ENCODE measurements around the gene RERGL. TPM values are rescaled to one million over a fixed set of nuclear protein-coding genes. Genes with fewer than 3 reads are reported as not detected.
"Not testable (repeated sequence)": the region's sequence is repeated elsewhere in the genome, so short reads cannot be mapped to it uniquely, and the experiment has no call there.

The RERGL gene
- total RNA-seq (2014; rRNA removed; shearing (Covaris generic)), result not detected in 2 replicates

GRCh38 chr12:18090093-18090492 is at the start of gene RERGL:
RERGL (minus strand) TSS chr12:18090193; CDS start chr12:18090140, 53 bp downstream.
- no peak for DNase-seq (ENCODE audit: low spot score)

GRCh38 chr12:18139254-18139653 is 49.3 kb upstream of the RERGL start:
- no peak for DNase-seq (ENCODE audit: low spot score)

GRCh38 chr12:18135509-18135908 is 45.5 kb upstream of the RERGL start:
- no peak for DNase-seq (ENCODE audit: low spot score)

- no peak for DNase-seq (ENCODE audit: low spot score)
Observed at GRCh38 chr12:18135086-18135485, 45.1 kb upstream of the RERGL start.

- DNase-seq (ENCODE audit: low spot score), result no peak
Observed at GRCh38 chr12:18130851-18131250, 40.9 kb upstream of the RERGL start.

- no peak for DNase-seq (ENCODE audit: low spot score)
Observed at GRCh38 chr12:18123707-18124106, 33.7 kb upstream of the RERGL start.

GRCh38 chr12:18120899-18121298 is 30.9 kb upstream of the RERGL start:
- no peak for DNase-seq (ENCODE audit: low spot score)

- no peak for DNase-seq (ENCODE audit: low spot score)
Observed at GRCh38 chr12:18108611-18109010, 18.6 kb upstream of the RERGL start.

GRCh38 chr12:18103624-18104023 is 13.6 kb upstream of the RERGL start:
- no peak for DNase-seq (ENCODE audit: low spot score)

GRCh38 chr12:18101043-18101442 is 11.1 kb upstream of the RERGL start:
- DNase-seq (ENCODE audit: low spot score), result no peak

- no peak for DNase-seq (ENCODE audit: low spot score)
Observed at GRCh38 chr12:18084080-18084479, 5.9 kb downstream of the RERGL start.

- no peak for DNase-seq (ENCODE audit: low spot score)
Observed at GRCh38 chr12:18079541-18080246, 10.3 kb downstream of the RERGL start.

GRCh38 chr12:18074001-18074400 is 16.0 kb downstream of the RERGL start:
- DNase-seq (ENCODE audit: low spot score), result no peak

GRCh38 chr12:18072723-18073122 is 17.3 kb downstream of the RERGL start:
- DNase-seq (ENCODE audit: low spot score), result no peak

- DNase-seq (ENCODE audit: low spot score), result no peak
Observed at GRCh38 chr12:18071336-18071735, 18.7 kb downstream of the RERGL start.

GRCh38 chr12:18068355-18068754 is 21.6 kb downstream of the RERGL start:
- DNase-seq (ENCODE audit: low spot score), result no peak

GRCh38 chr12:18066666-18067065 is 23.3 kb downstream of the RERGL start:
- DNase-seq (ENCODE audit: low spot score), result no peak

- DNase-seq (ENCODE audit: low spot score), result not testable (repeated sequence)
Observed at GRCh38 chr12:18062867-18063266, 27.1 kb downstream of the RERGL start.

GRCh38 chr12:18057051-18057450 is 32.9 kb downstream of the RERGL start:
- no peak for DNase-seq (ENCODE audit: low spot score)

GRCh38 chr12:18054925-18055619 is 34.9 kb downstream of the RERGL start:
- no peak for DNase-seq (ENCODE audit: low spot score)

- no peak for DNase-seq (ENCODE audit: low spot score)
Observed at GRCh38 chr12:18045446-18045992, 44.5 kb downstream of the RERGL start.

- DNase-seq (ENCODE audit: low spot score), result not testable (repeated sequence)
Observed at GRCh38 chr12:18040060-18040742, 49.8 kb downstream of the RERGL start.
